ACC112 (cell line): ENCODE data around the gene FBXL7.

Experiments used
- H2AFZ ChIP-seq: fragments of 200-600 bp; sonication (generic); one replicate; pipeline ENCODE4 v1.6.0; 2017; ENCODE audit warnings: antibody characterized with exemption, low read length; ENCODE audit not compliant: unreplicated experiment
- H3K27ac ChIP-seq: fragments of 200-600 bp; sonication (generic); 2 replicates; pipeline ENCODE4 v1.5.1; 2014; ENCODE audit warnings: low read depth, mild to moderate bottlenecking, antibody characterized with exemption, low read length, moderate library complexity
- H3K27me3 ChIP-seq: fragments of 200-600 bp; sonication (generic); 2 replicates; pipeline ENCODE4 v1.6.1; 2014; ENCODE audit warnings: mild to moderate bottlenecking, antibody characterized with exemption, low read length, moderate library complexity, mixed read lengths; ENCODE audit not compliant: insufficient read depth
- H3K36me3 ChIP-seq: fragments of 200-600 bp; sonication (generic); 2 replicates; pipeline ENCODE4 v1.6.1; 2016; ENCODE audit warnings: mild to moderate bottlenecking, antibody characterized with exemption, low read length, moderate library complexity, mixed read lengths; ENCODE audit not compliant: insufficient read depth
- H3K4me1 ChIP-seq: fragments of 200-600 bp; sonication (generic); one replicate; pipeline ENCODE4 v1.6.1; 2016; ENCODE audit warnings: low read length, mixed read lengths; ENCODE audit not compliant: insufficient read depth, unreplicated experiment, control insufficient read depth
- H3K4me3 ChIP-seq: fragments of 200-600 bp; sonication (generic); 2 replicates; pipeline ENCODE4 v1.5.1; 2014; ENCODE audit warnings: mild to moderate bottlenecking, low read depth, low read length
- H3K79me2 ChIP-seq: fragments of 200-600 bp; sonication (generic); one replicate; pipeline ENCODE4 v1.6.0; 2016; ENCODE audit warnings: low read length; ENCODE audit not compliant: control insufficient read depth, unreplicated experiment, insufficient read depth

FBXL7 gene

DNA sequence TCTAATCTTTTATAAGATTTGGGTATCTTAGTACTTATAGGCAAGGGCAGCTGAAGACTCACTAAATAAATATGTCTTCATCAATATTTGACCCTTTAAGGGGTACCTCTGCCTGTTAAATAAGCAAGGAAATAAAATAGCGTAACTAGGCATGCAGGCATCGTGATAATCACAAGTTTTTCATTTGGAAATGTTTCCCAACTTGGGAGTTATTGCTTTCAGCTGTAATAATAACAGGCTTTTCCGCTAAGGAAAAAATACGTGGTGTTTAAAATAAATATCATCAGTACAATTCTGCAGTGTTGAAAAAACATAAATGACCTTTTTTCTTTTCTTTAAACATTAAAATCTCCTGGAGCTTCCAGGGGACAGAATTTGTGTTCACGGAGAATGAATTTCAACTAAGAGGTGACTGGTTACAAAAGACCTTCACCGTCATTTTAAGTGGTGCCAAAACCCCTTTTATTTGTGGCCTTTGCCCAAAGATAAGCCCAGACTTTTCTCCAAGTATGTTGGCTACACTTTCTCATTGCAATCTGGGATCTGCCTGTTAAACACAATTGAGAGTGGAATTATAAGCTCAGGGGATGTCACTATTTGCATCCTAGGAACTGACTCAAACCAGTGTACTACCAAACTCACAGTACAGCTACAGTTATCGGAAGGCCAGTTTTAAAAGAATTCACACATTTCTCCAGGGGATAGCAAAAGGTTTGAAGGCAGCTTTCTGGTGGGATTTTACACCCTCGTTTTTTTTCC lies 218.6 kb downstream of the FBXL7 start:
- Histone ChIP-seq H3K36me3 (no peaks in the 10 kb centered on the region; the same call in 1 of the 2 replicates), H3K4me1 (peaks cover 30% of the 10 kb centered on the region), H3K27me3 (no peaks in the 10 kb centered on the region), H3K4me3 (peak overlapping the region; percentile 38), H2AFZ (no peak overlapping the region), H3K79me2 (peaks cover 11% of the 10 kb centered on the region), H3K27ac (no peak overlapping the region)

DNA sequence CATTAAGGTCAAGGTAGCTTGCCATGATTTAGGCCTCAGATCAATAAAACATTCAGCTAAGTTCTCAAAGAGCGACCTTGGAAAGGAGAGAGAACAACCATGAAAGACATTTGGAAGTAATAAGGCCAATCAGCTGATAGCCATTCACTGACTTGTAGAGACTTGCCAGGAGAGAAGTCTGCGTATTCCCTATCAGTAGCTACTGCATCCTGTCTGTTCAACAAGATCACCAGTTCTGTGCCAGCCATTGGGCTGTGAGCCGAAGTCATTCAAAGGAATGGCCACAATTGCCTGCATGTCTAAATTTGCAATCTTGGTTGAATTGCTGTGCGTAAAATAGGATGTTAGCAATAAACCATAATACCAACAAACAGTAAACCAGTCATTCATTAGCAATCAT lies 219.8 kb downstream of the FBXL7 start:
- Histone ChIP-seq H3K4me1 (peaks cover 30% of the 10 kb centered on the region), H3K36me3 (no peaks in the 10 kb centered on the region; the same call in 1 of the 2 replicates), H3K27ac (no peak overlapping the region), H3K4me3 (no peak overlapping the region), H3K27me3 (no peaks in the 10 kb centered on the region), H2AFZ (no peak overlapping the region), H3K79me2 (peaks cover 13% of the 10 kb centered on the region)

DNA sequence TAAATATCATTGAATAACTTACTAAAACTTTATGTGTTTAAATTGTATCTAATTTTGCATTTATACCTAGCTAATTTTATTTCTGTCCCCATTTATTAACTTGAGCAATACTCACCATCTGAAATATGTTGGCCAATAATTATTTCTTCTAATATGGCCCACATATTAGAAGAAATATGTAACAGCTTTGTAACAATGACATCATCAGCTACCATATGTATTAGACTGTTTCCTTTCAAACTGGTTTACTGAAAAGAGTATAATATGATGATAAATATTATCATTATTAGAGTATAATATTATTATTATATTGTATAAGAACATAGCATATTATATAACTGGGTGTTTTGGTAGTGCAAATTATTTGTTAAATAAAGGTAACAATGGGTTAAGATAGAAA lies 220.5 kb downstream of the FBXL7 start:
- Histone ChIP-seq H3K27ac (no peak overlapping the region), H3K79me2 (peaks cover 13% of the 10 kb centered on the region), H3K36me3 (no peaks in the 10 kb centered on the region; the same call in 1 of the 2 replicates), H3K4me3 (no peak overlapping the region), H3K27me3 (no peaks in the 10 kb centered on the region), H2AFZ (no peak overlapping the region), H3K4me1 (peaks cover 30% of the 10 kb centered on the region)

DNA sequence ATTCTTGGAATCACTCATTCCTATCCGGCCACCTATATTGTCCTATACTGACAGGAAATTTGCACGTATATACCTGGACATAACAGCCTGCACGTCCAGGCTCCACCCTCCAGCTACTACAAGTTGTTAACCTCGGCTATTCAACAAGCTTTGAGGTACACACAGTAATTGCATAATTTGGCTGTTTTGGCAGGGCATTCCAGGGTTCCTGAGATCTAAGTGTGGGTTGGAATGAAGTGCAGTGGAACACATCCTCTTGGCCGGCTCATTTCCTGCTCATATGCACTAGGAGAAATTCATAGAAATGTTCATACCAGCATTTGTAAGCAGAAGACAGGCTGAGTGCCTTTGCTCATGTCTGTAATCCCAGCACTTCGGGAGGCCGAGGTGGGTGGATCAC lies 222.3 kb downstream of the FBXL7 start:
- peaks cover 9% of the 10 kb centered on the region for H3K79me2 ChIP-seq
- H3K4me3 ChIP-seq: no peak overlapping the region
- peaks cover 12% of the 10 kb centered on the region for H3K4me1 ChIP-seq
- H3K36me3 ChIP-seq: peaks cover 7% of the 10 kb centered on the region
- no peak overlapping the region for H2AFZ ChIP-seq
- H3K27ac ChIP-seq: no peak overlapping the region
- no peaks in the 10 kb centered on the region for H3K27me3 ChIP-seq

DNA sequence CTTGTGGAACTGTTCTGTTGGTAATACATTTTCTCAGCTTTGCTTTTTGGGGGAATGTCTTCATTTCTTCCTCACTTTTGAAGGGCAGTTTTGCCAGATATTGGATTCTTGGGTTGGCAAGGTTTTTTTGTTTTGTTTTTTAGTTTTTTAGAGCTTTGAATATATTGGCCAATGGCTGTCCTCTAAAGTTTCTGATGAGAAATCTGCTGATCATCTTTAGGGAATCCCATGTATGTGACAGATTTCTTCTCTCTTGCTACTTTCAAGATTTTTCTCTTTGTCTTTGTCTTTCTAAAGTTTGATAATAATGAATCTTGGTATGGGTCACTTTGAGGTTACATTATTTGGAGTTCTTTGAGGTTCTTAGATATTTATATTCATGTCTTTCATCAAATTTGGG lies 227.4 kb downstream of the FBXL7 start:
- H3K4me1 ChIP-seq: no peaks in the 10 kb centered on the region

DNA sequence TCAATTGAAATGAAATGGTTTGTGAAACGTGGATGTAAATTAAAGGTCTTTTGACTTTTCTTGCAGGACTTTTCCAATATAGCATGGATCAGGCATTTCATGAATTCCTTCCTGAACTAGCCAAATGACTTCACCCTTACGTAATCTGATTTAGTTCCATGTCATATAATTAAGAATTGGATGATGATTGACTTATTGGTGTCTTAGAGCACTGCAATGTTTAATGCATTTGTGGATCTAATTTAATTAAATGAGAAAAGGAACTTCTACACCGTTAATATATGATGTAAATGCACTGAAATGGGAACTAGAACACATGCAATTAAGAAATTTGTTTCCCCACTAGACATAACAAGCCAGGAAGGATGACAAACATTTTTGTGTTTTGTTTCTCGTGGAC lies 228.8 kb downstream of the FBXL7 start:
- H3K79me2 ChIP-seq: peaks cover 11% of the 10 kb centered on the region
- H3K4me3 ChIP-seq: no peak overlapping the region
- no peak overlapping the region for H2AFZ ChIP-seq
- peaks cover 19% of the 10 kb centered on the region for H3K36me3 ChIP-seq
- H3K27ac ChIP-seq: no peak overlapping the region
- no peaks in the 10 kb centered on the region for H3K27me3 ChIP-seq
- H3K4me1 ChIP-seq: no peaks in the 10 kb centered on the region

More for the DNA sequence above, 227.4 kb downstream of the FBXL7 start:
- Histone ChIP-seq H3K27ac (no peak overlapping the region), H3K36me3 (peaks cover 19% of the 10 kb centered on the region), H3K79me2 (peaks cover 11% of the 10 kb centered on the region), H2AFZ (no peak overlapping the region), H3K4me3 (no peak overlapping the region), H3K27me3 (no peaks in the 10 kb centered on the region)

DNA sequence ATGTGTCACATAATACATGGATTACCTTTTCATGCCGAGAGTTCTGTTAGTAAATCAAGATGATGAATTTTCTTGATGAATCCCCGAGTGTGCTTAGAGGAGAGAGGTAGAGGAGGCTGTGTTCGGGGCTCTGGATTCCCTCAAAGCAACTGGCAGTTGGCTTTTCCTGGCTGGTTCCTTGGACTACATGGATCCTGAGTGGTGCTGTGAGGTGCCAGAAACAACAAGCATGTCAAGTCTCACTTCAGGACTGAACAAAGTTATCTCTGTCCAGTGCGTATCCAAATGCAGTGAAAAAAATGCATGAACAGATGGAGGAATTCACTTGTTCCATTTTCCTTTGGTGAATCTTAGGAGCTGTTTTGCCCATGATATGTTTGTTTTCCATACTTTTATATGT lies 231.7 kb downstream of the FBXL7 start:
- H2AFZ ChIP-seq: no peak overlapping the region
- peaks cover 19% of the 10 kb centered on the region for H3K36me3 ChIP-seq
- peaks cover 8% of the 10 kb centered on the region for H3K79me2 ChIP-seq
- no peak overlapping the region for H3K4me3 ChIP-seq
- no peaks in the 10 kb centered on the region for H3K27me3 ChIP-seq
- no peak overlapping the region for H3K27ac ChIP-seq
- H3K4me1 ChIP-seq: no peaks in the 10 kb centered on the region

DNA sequence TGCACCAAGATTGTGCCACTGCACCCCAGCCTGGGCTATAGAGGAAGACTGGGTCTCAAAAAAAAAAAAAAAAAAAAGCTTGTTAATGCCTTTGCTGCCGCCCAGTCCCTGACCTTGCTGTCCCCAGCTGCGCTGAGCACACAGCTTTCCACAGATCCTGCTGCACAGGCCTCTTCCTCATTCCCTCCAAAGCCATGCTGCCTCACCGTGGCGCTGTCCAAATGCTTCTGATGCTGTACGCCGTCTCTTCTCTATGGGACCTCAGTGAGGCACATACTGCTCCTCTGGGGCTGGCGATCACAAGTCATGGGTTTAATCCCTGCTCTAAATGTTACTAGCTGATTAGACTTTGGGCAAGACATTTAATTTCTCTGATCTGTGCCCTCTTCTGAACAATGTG lies 234.1 kb downstream of the FBXL7 start:
- Histone ChIP-seq H3K4me1 (no peaks in the 10 kb centered on the region), H3K27me3 (no peaks in the 10 kb centered on the region), H3K4me3 (no peak overlapping the region), H3K36me3 (0 out of 2 replicates have a peak, but pooled peaks cover 5% of the 10 kb centered on the region), H2AFZ (no peak overlapping the region), H3K79me2 (no peaks in the 10 kb centered on the region), H3K27ac (no peak overlapping the region)

DNA sequence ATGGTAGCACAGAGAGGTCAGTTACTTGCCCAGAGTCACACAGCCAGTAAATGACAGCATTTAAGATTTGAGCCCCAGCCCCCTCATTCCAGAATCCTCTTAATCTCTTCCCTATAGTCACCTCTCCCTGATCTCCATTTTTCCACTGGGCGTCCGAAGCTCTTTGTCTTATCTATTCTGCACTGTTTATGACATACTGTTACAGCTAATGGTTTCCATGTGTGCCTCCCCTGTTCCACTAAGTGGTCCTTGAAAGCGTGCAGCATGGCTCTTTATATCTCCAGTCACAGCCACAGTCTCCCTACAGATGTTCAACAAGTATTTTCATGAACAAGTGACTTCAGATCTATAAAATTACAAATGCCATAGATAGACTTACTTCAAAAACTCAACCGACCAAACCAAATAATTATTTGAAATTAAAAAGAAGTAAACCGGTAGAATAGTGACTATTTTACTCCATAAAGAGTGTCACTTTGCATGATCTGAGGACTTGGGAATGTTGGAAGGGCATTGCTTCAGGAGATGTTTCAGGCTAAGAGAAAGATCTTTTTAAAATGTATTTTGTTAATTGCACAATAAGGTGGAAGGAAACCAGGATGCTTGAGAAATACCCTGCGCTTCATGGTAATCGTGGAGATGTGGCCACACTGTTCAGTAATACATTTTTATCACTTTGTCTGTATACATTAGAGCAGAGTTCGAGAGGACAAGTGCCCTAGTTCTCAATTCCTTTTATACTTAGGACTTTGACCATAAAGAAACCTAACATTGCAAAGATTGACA lies 237.2 kb downstream of the FBXL7 start:
- Histone ChIP-seq H3K4me3 (no peak overlapping the region), H3K27me3 (no peaks in the 10 kb centered on the region), H3K79me2 (no peaks in the 10 kb centered on the region), H3K27ac (no peak overlapping the region), H3K4me1 (peaks cover 6% of the 10 kb centered on the region), H2AFZ (no peak overlapping the region), H3K36me3 (no peaks in the 10 kb centered on the region)

DNA sequence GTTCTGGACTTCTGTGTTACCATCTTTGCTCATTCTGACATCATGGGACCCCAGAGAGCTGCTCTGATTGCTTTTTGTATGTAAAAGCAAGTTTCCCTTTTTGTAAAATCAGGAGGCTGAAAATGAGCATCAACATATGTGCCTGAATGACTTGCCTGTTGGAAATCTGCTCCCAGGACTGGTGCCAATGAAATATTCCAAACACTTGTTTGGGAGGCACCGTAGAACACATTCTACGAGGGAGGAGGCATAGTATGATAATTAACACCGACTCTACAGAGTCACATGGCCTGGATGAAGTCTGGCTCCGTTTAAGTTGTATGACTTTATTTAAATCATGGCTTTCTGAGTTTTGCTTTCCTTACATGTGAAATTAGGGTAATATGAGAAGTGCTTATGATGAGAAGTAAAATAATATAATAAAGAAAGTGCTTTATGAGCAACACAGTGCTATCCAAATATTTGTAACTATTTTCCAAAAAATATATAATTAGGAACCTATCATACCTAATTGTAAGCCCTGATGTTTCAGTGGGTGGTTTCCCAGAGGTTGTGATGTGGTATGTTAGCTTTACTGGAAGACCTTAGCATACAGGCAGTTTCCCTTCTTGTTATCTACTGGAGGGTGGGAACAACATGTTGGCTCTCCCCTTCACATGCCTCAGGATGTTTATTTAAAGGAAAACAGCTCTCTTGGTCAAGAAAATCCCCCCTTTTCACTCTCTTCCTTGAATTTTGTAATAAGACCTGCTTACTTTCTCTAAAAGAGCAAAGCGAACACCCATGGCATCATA lies 238.1 kb downstream of the FBXL7 start:
- H3K36me3 ChIP-seq: no peaks in the 10 kb centered on the region
- H3K27me3 ChIP-seq: no peaks in the 10 kb centered on the region
- H3K27ac ChIP-seq: no peak overlapping the region
- no peaks in the 10 kb centered on the region for H3K79me2 ChIP-seq
- H3K4me1 ChIP-seq: peaks cover 6% of the 10 kb centered on the region
- no peak overlapping the region for H3K4me3 ChIP-seq
- no peak overlapping the region for H2AFZ ChIP-seq
